ENCODE data around the gene CCT8. TPM values are rescaled to one million over a fixed set of nuclear protein-coding genes. Genes with fewer than 3 reads are reported as not detected.
A peak's percentile ranks its signal among the peaks of the same experiment; 100 is the strongest.

CCT8 gene
- polyA plus RNA-seq, 1 donor from 2014 or later = 249 TPM

- H3K36me3 ChIP-seq (ENCODE audit: insufficient read depth, low read length) = no peaks in the 10 kb centered on the region
- no peak for TF ChIP-seq TAF1 (IDR thresholded peaks at IDR 0.05; ENCODE audit: low read depth)
- no peak for TF ChIP-seq MXI1 (conservative IDR thresholded peaks at IDR 0.05; ENCODE audit: poor library complexity, severe bottlenecking)
- no peak for TF ChIP-seq CTCF (IDR thresholded peaks at IDR 0.05; ENCODE audit: poor library complexity, severe bottlenecking)
- TF ChIP-seq RAD21 (conservative IDR thresholded peaks at IDR 0.05) = no peak
- peak; percentile 40 for TF ChIP-seq EP300 (conservative IDR thresholded peaks at IDR 0.05; ENCODE audit: poor library complexity, severe bottlenecking)
- no peak for TF ChIP-seq EZH2 (IDR thresholded peaks at IDR 0.05; ENCODE audit: borderline replicate concordance, insufficient read depth, low read length, poor library complexity, severe bottlenecking)
- no peak for TF ChIP-seq REST (IDR thresholded peaks at IDR 0.05; ENCODE audit: borderline replicate concordance)
- no peaks in the 10 kb centered on the region for H4K20me1 ChIP-seq (ENCODE audit: insufficient read depth)
- no peaks in the 10 kb centered on the region for H3K9me3 ChIP-seq (ENCODE audit: low read length)
- H3K27me3 ChIP-seq (ENCODE audit: insufficient read depth, low read depth, low read length) = no peaks in the 10 kb centered on the region
- H3K79me2 ChIP-seq (replicated peaks; ENCODE audit: insufficient read depth, low read length) = no peaks in the 10 kb centered on the region
- no peak overlapping the region for H2AFZ ChIP-seq (ENCODE audit: low read depth, low read length)
- no peak overlapping the region for H3K9ac ChIP-seq (ENCODE audit: low read length)
- H3F3A ChIP-seq (ENCODE audit: insufficient read depth, low read length, poor library complexity, severe bottlenecking) = no peaks in the 10 kb centered on the region
- H3K4me2 ChIP-seq (ENCODE audit: low read length) = peak overlapping the region; percentile 52
- H3K9me2 ChIP-seq (ENCODE audit: insufficient read depth, low read length) = no peaks in the 10 kb centered on the region
- no peak overlapping the region for H3K27ac ChIP-seq (ENCODE audit: low read length)
- peak overlapping the region; percentile 30 for H3K4me3 ChIP-seq (ENCODE audit: low read length)
Observed at GRCh38 chr21:29117372-29117955, 44.0 kb upstream of the CCT8 start.

- Histone ChIP-seq H3K4me2 (ENCODE audit: low read length) (no peak overlapping the region), H3K4me3 (ENCODE audit: low read length) (no peak overlapping the region), H3K79me2 (replicated peaks; ENCODE audit: insufficient read depth, low read length) (no peaks in the 10 kb centered on the region), H3K36me3 (ENCODE audit: insufficient read depth, low read length) (no peaks in the 10 kb centered on the region), H3K27me3 (ENCODE audit: insufficient read depth, low read depth, low read length) (no peaks in the 10 kb centered on the region), H3K9me3 (ENCODE audit: low read length) (no peaks in the 10 kb centered on the region), H2AFZ (ENCODE audit: low read depth, low read length) (no peak overlapping the region), H3F3A (ENCODE audit: insufficient read depth, low read length, poor library complexity, severe bottlenecking) (no peaks in the 10 kb centered on the region), H3K9ac (ENCODE audit: low read length) (no peak overlapping the region), H3K27ac (ENCODE audit: low read length) (no peak overlapping the region), H3K9me2 (ENCODE audit: insufficient read depth, low read length) (no peaks in the 10 kb centered on the region), H4K20me1 (ENCODE audit: insufficient read depth) (no peaks in the 10 kb centered on the region)
- TF ChIP-seq MXI1 (conservative IDR thresholded peaks at IDR 0.05; ENCODE audit: poor library complexity, severe bottlenecking) (no peak), POLR2AphosphoS5 (IDR thresholded peaks at IDR 0.05) (no peak), EZH2 (IDR thresholded peaks at IDR 0.05; ENCODE audit: borderline replicate concordance, insufficient read depth, low read length, poor library complexity, severe bottlenecking) (no peak), CTCF (IDR thresholded peaks at IDR 0.05; ENCODE audit: poor library complexity, severe bottlenecking) (no peak), REST (IDR thresholded peaks at IDR 0.05; ENCODE audit: borderline replicate concordance) (no peak), EP300 (conservative IDR thresholded peaks at IDR 0.05; ENCODE audit: poor library complexity, severe bottlenecking) (no peak), SMC3 (conservative IDR thresholded peaks at IDR 0.05; ENCODE audit: poor library complexity) (no peak), TAF1 (IDR thresholded peaks at IDR 0.05; ENCODE audit: low read depth) (no peak), RAD21 (conservative IDR thresholded peaks at IDR 0.05) (no peak)
Observed at GRCh38 chr21:29115899-29116298, 42.5 kb upstream of the CCT8 start.

Data from neural cell (in vitro differentiated cells).